IMR-90 (cell line): Measurements from ENCODE around the gene POLR3E. TPM values are rescaled to one million over a fixed set of nuclear protein-coding genes. Genes with fewer than 3 reads are reported as not detected.

Experiments
- ATAC-seq: fragments of 200-7000 bp; cut with Tn5 transposase; 2 replicates; pipeline ENCODE4 v1.9.1; 2020; ENCODE audit warnings: low read depth, mild to moderate bottlenecking, moderate library complexity
- BruUV-seq: library from RNA; stranded (reverse); fragments of 400-500 nt; replicated peaks from 2 replicates; lab custom pipeline; 2021; lab: Mats Ljungman, UMichigan
- CTCF ChIA-PET: fragments of 300-600 bp; formaldehyde crosslinking; extraction: SDS; loops from one replicate; lab custom pipeline; 2021; ENCODE audit warnings: antibody characterized with exemption; lab: Yijun Ruan, JAX
- POLR2A ChIA-PET: fragments of 300-600 bp; sonication (Branson Sonifier 250); formaldehyde crosslinking; loops from one replicate; lab custom pipeline; 2022; ENCODE audit warnings: antibody characterized with exemption; ENCODE audit not compliant: unreplicated experiment; lab: Charles Lee
- DNase-seq: peaks from one replicate; pipeline ENCODE4 v3.0.0; 2013
- H2AFZ ChIP-seq: replicated peaks from 2 replicates; pipeline ENCODE3; 2013; ENCODE audit warnings: low read length, mild to moderate bottlenecking; ENCODE audit not compliant: poor library complexity
- H2AK5ac ChIP-seq: 2 replicates; pipeline ENCODE4 v1.6.1; 2013; ENCODE audit warnings: low read depth, low read length, inconsistent platforms
- H2AK9ac ChIP-seq: replicated peaks from 2 replicates; pipeline ENCODE3; 2013; ENCODE audit warnings: mild to moderate bottlenecking, low read depth, low read length, moderate library complexity; ENCODE audit not compliant: poor library complexity
- H2BK120ac ChIP-seq: 2 replicates; pipeline ENCODE4 v1.6.1; 2013; ENCODE audit warnings: low read depth, low read length, inconsistent platforms
- H2BK15ac ChIP-seq: 3 replicates; pipeline ENCODE4 v1.6.1; 2013; ENCODE audit warnings: low read depth, low read length, inconsistent platforms
- H2BK20ac ChIP-seq: 2 replicates; pipeline ENCODE4 v1.6.1; 2013; ENCODE audit warnings: low read depth, mild to moderate bottlenecking, inconsistent platforms, low read length, moderate library complexity
- H2BK5ac ChIP-seq: 2 replicates; pipeline ENCODE4 v1.6.1; 2013; ENCODE audit warnings: mild to moderate bottlenecking, low read depth, low read length, inconsistent platforms; ENCODE audit not compliant: poor library complexity, severe bottlenecking
- H3K14ac ChIP-seq: replicated peaks from 2 replicates; pipeline ENCODE4 v1.6.1; 2013; ENCODE audit warnings: low read depth, low read length, inconsistent platforms
- H3K18ac ChIP-seq: 2 replicates; pipeline ENCODE4 v1.6.1; 2013; ENCODE audit warnings: low read depth, low read length, control low read depth
- H3K23ac ChIP-seq: 2 replicates; pipeline ENCODE4 v1.6.1; 2013; ENCODE audit warnings: low read depth, low read length, inconsistent platforms
- H3K27ac ChIP-seq: 2 replicates; pipeline ENCODE4 v1.5.1; 2013; ENCODE audit warnings: mild to moderate bottlenecking, control low read depth, low read length; ENCODE audit not compliant: insufficient read depth
- H3K27me3 ChIP-seq: 2 replicates; pipeline ENCODE4 v1.6.1; 2013; ENCODE audit warnings: low read length; ENCODE audit not compliant: control insufficient read depth, insufficient read depth
- H3K36me3 ChIP-seq: 2 replicates; pipeline ENCODE4 v1.6.1; 2013; ENCODE audit warnings: low read length, mixed read lengths; ENCODE audit not compliant: control insufficient read depth, insufficient read depth
- H3K4ac ChIP-seq: 2 replicates; pipeline ENCODE4 v1.6.1; 2013; ENCODE audit warnings: low read depth, low read length, inconsistent platforms
- H3K4me1 ChIP-seq: 2 replicates; pipeline ENCODE4 v1.6.1; 2013; ENCODE audit warnings: low read length, mixed read lengths; ENCODE audit not compliant: control insufficient read depth, insufficient read depth
- H3K4me2 ChIP-seq: 2 replicates; pipeline ENCODE4 v1.6.1; 2013; ENCODE audit warnings: low read depth, mild to moderate bottlenecking, control low read depth, low read length, moderate library complexity
- H3K4me3 ChIP-seq: 2 replicates; pipeline ENCODE4 v1.5.1; 2013; ENCODE audit warnings: low read depth, mild to moderate bottlenecking, control low read depth, low read length, moderate library complexity; ENCODE audit not compliant: insufficient read depth
- H3K56ac ChIP-seq: 2 replicates; pipeline ENCODE4 v1.6.1; 2013; ENCODE audit warnings: low read length, inconsistent platforms; ENCODE audit not compliant: insufficient read depth; ENCODE audit errors: extremely low read depth
- H3K79me1 ChIP-seq, 2 experiments: 2 replicates each; pipeline ENCODE4 v1.6.1; 2013; ENCODE audit warnings: low read length in 2 of 2, inconsistent platforms in 1 of 2, low read depth in 1 of 2
- H3K9ac ChIP-seq: 2 replicates; pipeline ENCODE4 v1.6.1; 2013; ENCODE audit warnings: low read depth, low read length, control low read depth
- H3K9me1 ChIP-seq: 2 replicates; pipeline ENCODE4 v1.6.1; 2013; ENCODE audit warnings: low read length, inconsistent platforms; ENCODE audit not compliant: insufficient read depth
- H3K9me3 ChIP-seq: 2 replicates; pipeline ENCODE4 v1.6.1; 2013; ENCODE audit warnings: low read length; ENCODE audit not compliant: control insufficient read depth, insufficient read depth
- H4K20me1 ChIP-seq: 2 replicates; pipeline ENCODE4 v1.6.1; 2013; ENCODE audit warnings: low read length, inconsistent platforms; ENCODE audit not compliant: insufficient read depth
- H4K5ac ChIP-seq: 2 replicates; pipeline ENCODE4 v1.6.1; 2013; ENCODE audit warnings: mild to moderate bottlenecking, low read depth, low read length, control low read depth
- H4K8ac ChIP-seq, 2 experiments: 2 replicates each; pipeline ENCODE4 v1.6.1; 2013; ENCODE audit warnings: low read depth in 2 of 2, low read length in 2 of 2, control low read depth in 1 of 2, inconsistent platforms in 1 of 2
- H4K91ac ChIP-seq: 2 replicates; pipeline ENCODE4 v1.6.1; 2013; ENCODE audit warnings: low read depth, low read length, inconsistent platforms; ENCODE audit not compliant: insufficient read depth
- BHLHE40 ChIP-seq: fragments of 150-350 bp; IDR thresholded peaks from 2 replicates; pipeline ENCODE4 v1.6.1; 2016; ENCODE audit warnings: mild to moderate bottlenecking, low read depth, low read length
- CHD1 ChIP-seq: IDR thresholded peaks from 2 replicates; pipeline ENCODE4 v1.6.1; 2012; ENCODE audit warnings: low read depth, low read length, improper control_type of control experiment
- MAFK ChIP-seq: IDR thresholded peaks from 2 replicates; pipeline ENCODE4 v1.6.1; 2012; ENCODE audit warnings: low read depth, low read length, improper control_type of control experiment
- RAD21 ChIP-seq: IDR thresholded peaks from 2 replicates; pipeline ENCODE4 v1.6.1; 2012; ENCODE audit warnings: low read length, improper control_type of control experiment
- WGBS, 2 experiments: methylation state at CpG; one replicate each; pipeline versions ENCODE4 v1.1.5 to v1.1.7; 2013; ENCODE audit warnings: missing lambda C conversion rate in 2 of 2; ENCODE audit not compliant: insufficient read length in 1 of 2; ENCODE audit errors: extremely low coverage in 2 of 2; 5-methylcytosine and 5-hydroxymethylcytosine counted together
- dilution Hi-C: fragments of 300-500 bp; cut with HindIII; formaldehyde crosslinking; loops from one replicate; pipeline ENCODE4 v1.14.3; 2018; ENCODE audit warnings: low sequenced_read_pairs; ENCODE audit not compliant: unreplicated experiment
- in situ Hi-C: fragments of 300-500 bp; cut with MboI; formaldehyde crosslinking; loops from 3 replicates; pipeline ENCODE4 v1.14.3; 2019; ENCODE audit warnings: low sequenced_read_pairs, inconsistent platforms, mixed read lengths
- intact Hi-C: fragments of 100-400 bp; cut with micrococcal nuclease; formaldehyde crosslinking; loops from 2 replicates; pipeline ENCODE4 v1.10.0; 2022
- polyA plus RNA-seq, 3 experiments: library from polyadenylated mRNA; depleted of rRNA; stranded (reverse); fragments of >200 nt; gene quantifications; 2 replicates each; pipeline ENCODE4 v1.2.3, GENCODE V29; 2012; ENCODE audit warnings: low replicate concordance in 1 of 3
- total RNA-seq: library from RNA; depleted of rRNA; stranded (reverse); fragments of >200 nt; gene quantifications from 2 replicates; pipeline ENCODE4 v1.2.3, GENCODE V29; 2012
- TF ChIP-seq, protein P1 (sequence below): conservative IDR thresholded peaks from 2 replicates; pipeline ENCODE4 v1.5.1; 2012; ENCODE audit warnings: mild to moderate bottlenecking, low read depth, low read length, improper control_type of control experiment

POLR3E gene
- total and polyA plus RNA-seq, 2 of the 4 experiments (the other 2 are of a cell fraction): 19.9 to 46.0 TPM

DNA sequence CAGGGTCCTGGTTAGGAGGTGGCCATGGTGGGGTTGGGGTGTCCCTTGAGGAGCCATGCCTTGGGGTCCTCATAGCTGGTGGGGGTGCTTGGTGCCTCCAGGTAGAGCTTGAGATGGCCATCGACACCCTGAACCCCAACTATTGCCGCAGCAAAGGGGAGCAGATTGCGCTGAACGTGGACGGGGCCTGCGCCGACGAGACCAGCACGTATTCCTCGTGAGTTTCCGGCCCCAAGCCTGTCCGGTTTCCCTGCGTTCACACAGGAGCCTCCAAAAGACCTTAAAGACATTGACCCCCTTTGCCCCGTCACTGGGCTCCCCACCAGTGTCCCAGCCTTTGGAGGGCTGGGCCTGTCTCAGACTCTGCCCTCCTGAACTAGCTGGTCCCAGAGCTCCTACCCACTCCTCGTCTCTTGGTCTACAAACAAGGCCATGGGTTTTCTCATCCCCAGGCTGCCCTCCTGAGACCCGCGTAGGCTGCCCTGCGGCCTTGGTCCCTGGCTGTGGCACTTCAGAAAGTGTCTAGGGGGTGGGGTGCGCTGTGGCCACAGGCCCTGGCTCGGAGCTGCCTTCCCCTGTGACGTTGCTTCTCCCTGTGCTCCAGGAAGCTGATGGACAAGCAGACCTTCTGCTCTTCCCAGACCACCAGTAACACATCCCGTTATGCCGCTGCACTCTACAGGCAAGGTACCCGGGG lies 11.8 kb downstream of the POLR3E start:
- H3K18ac ChIP-seq: no peak overlapping the region

More for the DNA sequence above, 11.8 kb downstream of the POLR3E start:
- Histone ChIP-seq H4K8ac (no peak overlapping the region), H4K91ac (no peak overlapping the region), H3K9ac (no peak overlapping the region), H2BK15ac (no peak overlapping the region), H3K79me1 (peaks cover 14 to 30% of the 10 kb centered on the region in 2 experiments), H3K56ac (no peak overlapping the region), H3K27me3 (no peaks in the 10 kb centered on the region), H2BK120ac (no peak overlapping the region), H2BK5ac (no peak overlapping the region), H3K4ac (no peak overlapping the region), H3K4me1 (no peaks in the 10 kb centered on the region), H3K9me1 (no peaks in the 10 kb centered on the region; the same call in 1 of the 2 replicates), H2BK20ac (no peak overlapping the region), H3K4me2 (no peak overlapping the region), H2AK5ac (no peak overlapping the region), H2AK9ac (no peak overlapping the region), H4K5ac (no peak overlapping the region), H4K20me1 (peaks cover 13% of the 10 kb centered on the region; the same call in 1 of the 2 replicates), H3K9me3 (no peaks in the 10 kb centered on the region), H2AFZ (no peak overlapping the region), H3K36me3 (peaks cover 49% of the 10 kb centered on the region), H3K23ac (no peak overlapping the region), H3K14ac (no peak overlapping the region), H3K27ac (no peak overlapping the region), H3K4me3 (no peak overlapping the region)
- CTCF ChIA-PET: interaction anchor here (1.9 kb wide), 1 partner anchor 9 kb away, joined by 7 read pairs; no protein-coding TSS in a partner anchor
- no TSS peak for BruUV-seq
- intact Hi-C loops (no loop called here), dilution Hi-C loops (no loop called here), in situ Hi-C loops (no loop called here)
- ATAC-seq: no peak
- DNase-seq: no peak
- WGBS, 2 experiments: 94% methylated on average over 13 of the region's 24 CpGs; no CpG with 5 or more reads in 1 of the 2 experiments
- TF ChIP-seq BHLHE40: no peak
- TF ChIP-seq MAFK: no peak
- TF ChIP-seq CHD1: no peak
- TF ChIP-seq, protein P1, sequence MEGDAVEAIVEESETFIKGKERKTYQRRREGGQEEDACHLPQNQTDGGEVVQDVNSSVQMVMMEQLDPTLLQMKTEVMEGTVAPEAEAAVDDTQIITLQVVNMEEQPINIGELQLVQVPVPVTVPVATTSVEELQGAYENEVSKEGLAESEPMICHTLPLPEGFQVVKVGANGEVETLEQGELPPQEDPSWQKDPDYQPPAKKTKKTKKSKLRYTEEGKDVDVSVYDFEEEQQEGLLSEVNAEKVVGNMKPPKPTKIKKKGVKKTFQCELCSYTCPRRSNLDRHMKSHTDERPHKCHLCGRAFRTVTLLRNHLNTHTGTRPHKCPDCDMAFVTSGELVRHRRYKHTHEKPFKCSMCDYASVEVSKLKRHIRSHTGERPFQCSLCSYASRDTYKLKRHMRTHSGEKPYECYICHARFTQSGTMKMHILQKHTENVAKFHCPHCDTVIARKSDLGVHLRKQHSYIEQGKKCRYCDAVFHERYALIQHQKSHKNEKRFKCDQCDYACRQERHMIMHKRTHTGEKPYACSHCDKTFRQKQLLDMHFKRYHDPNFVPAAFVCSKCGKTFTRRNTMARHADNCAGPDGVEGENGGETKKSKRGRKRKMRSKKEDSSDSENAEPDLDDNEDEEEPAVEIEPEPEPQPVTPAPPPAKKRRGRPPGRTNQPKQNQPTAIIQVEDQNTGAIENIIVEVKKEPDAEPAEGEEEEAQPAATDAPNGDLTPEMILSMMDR: no peak
- TF ChIP-seq RAD21: no peak
- POLR2A ChIA-PET: no interaction called here
